OCI-LY1 (cell line): Measurements from ENCODE around the gene SLC5A12.

Experiments used
- H2AFZ ChIP-seq: fragments of 200-600 bp; sonication (generic), shearing (Covaris generic); 2 replicates; pipeline ENCODE4 v1.6.0; 2014; ENCODE audit warnings: antibody characterized with exemption, mild to moderate bottlenecking, low read length
- H3F3A ChIP-seq: fragments of 200-600 bp; sonication (generic), shearing (Covaris generic); 2 replicates; pipeline ENCODE4 v1.6.0; 2014; ENCODE audit warnings: mild to moderate bottlenecking, antibody characterized with exemption, low read length, moderate library complexity; ENCODE audit not compliant: insufficient read depth
- H3K27ac ChIP-seq: fragments of 200-600 bp; sonication (generic); 2 replicates; pipeline ENCODE4 v1.5.1; 2014; ENCODE audit warnings: low read length, mixed run types, mild to moderate bottlenecking, low read depth; ENCODE audit not compliant: poor library complexity, severe bottlenecking
- H3K27me3 ChIP-seq: fragments of 200-600 bp; sonication (generic); 2 replicates; pipeline ENCODE4 v1.6.0; 2014; ENCODE audit warnings: antibody characterized with exemption, mild to moderate bottlenecking, low read length, moderate library complexity; ENCODE audit not compliant: insufficient read depth
- H3K36me3 ChIP-seq: fragments of 200-600 bp; sonication (generic); 2 replicates; pipeline ENCODE4 v1.6.1; 2014; ENCODE audit warnings: mild to moderate bottlenecking, antibody characterized with exemption, low read length, moderate library complexity, mixed read lengths; ENCODE audit not compliant: insufficient read depth
- H3K4me1 ChIP-seq: fragments of 200-600 bp; sonication (generic); 2 replicates; pipeline ENCODE4 v1.5.1; 2014; ENCODE audit warnings: mild to moderate bottlenecking, low read length, moderate library complexity; ENCODE audit not compliant: insufficient read depth, severe bottlenecking
- H3K4me2 ChIP-seq: fragments of 200-600 bp; sonication (generic), shearing (Covaris generic); 2 replicates; pipeline ENCODE4 v1.6.1; 2014; ENCODE audit warnings: low read length
- H3K4me3 ChIP-seq: fragments of 200-600 bp; sonication (generic); 2 replicates; pipeline ENCODE4 v1.5.1; 2014; ENCODE audit warnings: low read length, low read depth, mild to moderate bottlenecking, mixed read lengths; ENCODE audit not compliant: poor library complexity, severe bottlenecking
- H3K79me2 ChIP-seq: fragments of 200-600 bp; shearing (Covaris generic); 2 replicates; pipeline ENCODE4 v1.6.1; 2016; ENCODE audit warnings: mixed run types, low read length, mixed read lengths; ENCODE audit not compliant: insufficient read depth
- H3K9ac ChIP-seq: fragments of 200-600 bp; sonication (generic), shearing (Covaris generic); 2 replicates; pipeline ENCODE4 v1.6.1; 2014; ENCODE audit warnings: mild to moderate bottlenecking, low read length, mixed read lengths
- H3K9me2 ChIP-seq: fragments of 200-600 bp; sonication (generic), shearing (Covaris generic); 2 replicates; pipeline ENCODE4 v1.6.1; 2014; ENCODE audit warnings: low read depth, mild to moderate bottlenecking, low read length, mixed read lengths
- H3K9me3 ChIP-seq: fragments of 200-600 bp; shearing (Covaris generic); 2 replicates; pipeline ENCODE4 v1.6.1; 2014; ENCODE audit warnings: low read length, mixed read lengths
- H4K20me1 ChIP-seq: fragments of 200-600 bp; sonication (generic), shearing (Covaris generic); 2 replicates; pipeline ENCODE4 v1.6.0; 2016; ENCODE audit warnings: mild to moderate bottlenecking, low read length; ENCODE audit not compliant: insufficient read depth
- EZH2 ChIP-seq: fragments of 200-600 bp; sonication (generic), shearing (Covaris generic); IDR thresholded peaks from 2 replicates; pipeline ENCODE4 v1.8.0; 2017; ENCODE audit warnings: borderline replicate concordance, mixed run types, mild to moderate bottlenecking, antibody characterized with exemption, low read length, moderate library complexity, mixed read lengths
- TF ChIP-seq, protein P1 (sequence below): fragments of 200-600 bp; sonication (generic), shearing (Covaris generic); IDR thresholded peaks from 2 replicates; pipeline ENCODE4 v1.5.1; 2017; ENCODE audit warnings: mild to moderate bottlenecking, antibody characterized with exemption, low read length, moderate library complexity, mixed read lengths

Gene SLC5A12

GRCh38 chr11:26687351-26687750 is 34.5 kb downstream of the SLC5A12 start:
- no peaks in the 10 kb centered on the region for H3K4me1 ChIP-seq
- TF ChIP-seq EZH2: no peak
- TF ChIP-seq, protein P1, sequence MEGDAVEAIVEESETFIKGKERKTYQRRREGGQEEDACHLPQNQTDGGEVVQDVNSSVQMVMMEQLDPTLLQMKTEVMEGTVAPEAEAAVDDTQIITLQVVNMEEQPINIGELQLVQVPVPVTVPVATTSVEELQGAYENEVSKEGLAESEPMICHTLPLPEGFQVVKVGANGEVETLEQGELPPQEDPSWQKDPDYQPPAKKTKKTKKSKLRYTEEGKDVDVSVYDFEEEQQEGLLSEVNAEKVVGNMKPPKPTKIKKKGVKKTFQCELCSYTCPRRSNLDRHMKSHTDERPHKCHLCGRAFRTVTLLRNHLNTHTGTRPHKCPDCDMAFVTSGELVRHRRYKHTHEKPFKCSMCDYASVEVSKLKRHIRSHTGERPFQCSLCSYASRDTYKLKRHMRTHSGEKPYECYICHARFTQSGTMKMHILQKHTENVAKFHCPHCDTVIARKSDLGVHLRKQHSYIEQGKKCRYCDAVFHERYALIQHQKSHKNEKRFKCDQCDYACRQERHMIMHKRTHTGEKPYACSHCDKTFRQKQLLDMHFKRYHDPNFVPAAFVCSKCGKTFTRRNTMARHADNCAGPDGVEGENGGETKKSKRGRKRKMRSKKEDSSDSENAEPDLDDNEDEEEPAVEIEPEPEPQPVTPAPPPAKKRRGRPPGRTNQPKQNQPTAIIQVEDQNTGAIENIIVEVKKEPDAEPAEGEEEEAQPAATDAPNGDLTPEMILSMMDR: no peak

GRCh38 chr11:26677566-26677965 is 44.3 kb downstream of the SLC5A12 start:
- no peaks in the 10 kb centered on the region for H4K20me1 ChIP-seq
- no peaks in the 10 kb centered on the region for H3K4me1 ChIP-seq
- no peak overlapping the region for H2AFZ ChIP-seq
- H3K27me3 ChIP-seq: no peaks in the 10 kb centered on the region
- H3K9ac ChIP-seq: no peak overlapping the region
- no peaks in the 10 kb centered on the region for H3K9me2 ChIP-seq
- H3K4me3 ChIP-seq: no peak overlapping the region
- H3K27ac ChIP-seq: no peak overlapping the region
- H3K79me2 ChIP-seq: no peaks in the 10 kb centered on the region
- H3F3A ChIP-seq: no peaks in the 10 kb centered on the region
- TF ChIP-seq, protein P1: no peak
- no peak overlapping the region for H3K4me2 ChIP-seq
- no peaks in the 10 kb centered on the region for H3K36me3 ChIP-seq
- no peaks in the 10 kb centered on the region for H3K9me3 ChIP-seq

More at GRCh38 chr11:26687351-26687750, 34.5 kb downstream of the SLC5A12 start:
- H3K4me3 ChIP-seq: no peak overlapping the region
- H3K36me3 ChIP-seq: no peaks in the 10 kb centered on the region
- H2AFZ ChIP-seq: no peak overlapping the region
- H3K9ac ChIP-seq: no peak overlapping the region
- H4K20me1 ChIP-seq: no peaks in the 10 kb centered on the region
- H3K9me2 ChIP-seq: no peaks in the 10 kb centered on the region
- no peaks in the 10 kb centered on the region for H3K79me2 ChIP-seq
- no peak overlapping the region for H3K27ac ChIP-seq
- no peaks in the 10 kb centered on the region for H3K27me3 ChIP-seq
- H3F3A ChIP-seq: no peaks in the 10 kb centered on the region
- no peaks in the 10 kb centered on the region for H3K9me3 ChIP-seq
- H3K4me2 ChIP-seq: no peak overlapping the region

GRCh38 chr11:26676641-26677040 is 45.2 kb downstream of the SLC5A12 start:
- Histone ChIP-seq H3K9ac (no peak overlapping the region), H4K20me1 (no peaks in the 10 kb centered on the region), H3K4me1 (no peaks in the 10 kb centered on the region), H3K36me3 (no peaks in the 10 kb centered on the region), H3K79me2 (no peaks in the 10 kb centered on the region), H3F3A (no peaks in the 10 kb centered on the region), H3K4me2 (no peak overlapping the region), H3K4me3 (no peak overlapping the region), H3K27ac (no peak overlapping the region), H3K27me3 (no peaks in the 10 kb centered on the region), H3K9me2 (no peaks in the 10 kb centered on the region), H2AFZ (no peak overlapping the region), H3K9me3 (no peaks in the 10 kb centered on the region)
- TF ChIP-seq, protein P1: no peak
- no peak for TF ChIP-seq EZH2
